ENCODE results near the gene ZNF346. TPM values are rescaled to one million over a fixed set of nuclear protein-coding genes. Genes with fewer than 3 reads are reported as not detected.
"Not testable (repeated sequence)": the region's sequence is repeated elsewhere in the genome, so short reads cannot be mapped to it uniquely, and the experiment has no call there.

ZNF346 gene
- total and polyA plus RNA-seq, 10 donors: 5.9 to 36.3 (median 25.6) TPM

DNA sequence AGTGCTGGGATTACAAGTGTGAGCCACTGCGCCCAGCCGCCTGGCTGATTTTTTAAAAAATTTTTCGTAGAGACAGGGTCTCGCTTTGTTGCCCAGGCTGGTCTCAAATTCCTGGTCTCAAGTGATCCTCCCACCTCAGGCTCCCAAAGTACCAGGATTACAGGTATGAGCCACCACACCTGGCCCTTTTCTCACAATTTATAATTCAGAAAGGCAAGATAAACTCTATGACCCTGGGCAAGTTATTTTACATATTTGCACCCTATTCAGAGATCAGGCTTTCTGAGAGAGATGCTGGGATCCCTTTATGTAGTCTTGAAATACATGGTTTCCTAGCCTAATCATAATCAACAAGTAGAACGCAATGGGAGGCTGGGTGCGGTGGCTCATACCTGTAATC, 20.6 kb downstream of the ZNF346 start:
- peaks cover 0 to 93% (median 52%) of the 10 kb centered on the region in 6 donors for H3K36me3 ChIP-seq
- 94 to 99% (median 96%) methylated on average over 6 of the region's 6 CpGs for WGBS, 5 donors
- H3K27ac ChIP-seq: no peak overlapping the region
- DNase-seq: no peak
- TF ChIP-seq, protein P1, sequence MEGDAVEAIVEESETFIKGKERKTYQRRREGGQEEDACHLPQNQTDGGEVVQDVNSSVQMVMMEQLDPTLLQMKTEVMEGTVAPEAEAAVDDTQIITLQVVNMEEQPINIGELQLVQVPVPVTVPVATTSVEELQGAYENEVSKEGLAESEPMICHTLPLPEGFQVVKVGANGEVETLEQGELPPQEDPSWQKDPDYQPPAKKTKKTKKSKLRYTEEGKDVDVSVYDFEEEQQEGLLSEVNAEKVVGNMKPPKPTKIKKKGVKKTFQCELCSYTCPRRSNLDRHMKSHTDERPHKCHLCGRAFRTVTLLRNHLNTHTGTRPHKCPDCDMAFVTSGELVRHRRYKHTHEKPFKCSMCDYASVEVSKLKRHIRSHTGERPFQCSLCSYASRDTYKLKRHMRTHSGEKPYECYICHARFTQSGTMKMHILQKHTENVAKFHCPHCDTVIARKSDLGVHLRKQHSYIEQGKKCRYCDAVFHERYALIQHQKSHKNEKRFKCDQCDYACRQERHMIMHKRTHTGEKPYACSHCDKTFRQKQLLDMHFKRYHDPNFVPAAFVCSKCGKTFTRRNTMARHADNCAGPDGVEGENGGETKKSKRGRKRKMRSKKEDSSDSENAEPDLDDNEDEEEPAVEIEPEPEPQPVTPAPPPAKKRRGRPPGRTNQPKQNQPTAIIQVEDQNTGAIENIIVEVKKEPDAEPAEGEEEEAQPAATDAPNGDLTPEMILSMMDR (IDR thresholded peaks at IDR 0.05 in 8 of 11, conservative IDR thresholded peaks at IDR 0.05 in 3 of 11): no peak
- TF ChIP-seq POLR2AphosphoS5 (IDR thresholded peaks at IDR 0.05): no peak
- no peak for TF ChIP-seq POLR2A (IDR thresholded peaks at IDR 0.05)
- H3K4me3 ChIP-seq: no peak overlapping the region
- intact Hi-C loops (cut with DNase I; ENCODE audit: low total_unique reads): no loop called here
- peaks cover 0 to 5% (median 0%) of the 10 kb centered on the region in 6 donors for H3K4me1 ChIP-seq
- no peaks in the 10 kb centered on the region for H3K9me3 ChIP-seq
- no peaks in the 10 kb centered on the region for H3K27me3 ChIP-seq (replicated peaks in 1 of 7)

DNA sequence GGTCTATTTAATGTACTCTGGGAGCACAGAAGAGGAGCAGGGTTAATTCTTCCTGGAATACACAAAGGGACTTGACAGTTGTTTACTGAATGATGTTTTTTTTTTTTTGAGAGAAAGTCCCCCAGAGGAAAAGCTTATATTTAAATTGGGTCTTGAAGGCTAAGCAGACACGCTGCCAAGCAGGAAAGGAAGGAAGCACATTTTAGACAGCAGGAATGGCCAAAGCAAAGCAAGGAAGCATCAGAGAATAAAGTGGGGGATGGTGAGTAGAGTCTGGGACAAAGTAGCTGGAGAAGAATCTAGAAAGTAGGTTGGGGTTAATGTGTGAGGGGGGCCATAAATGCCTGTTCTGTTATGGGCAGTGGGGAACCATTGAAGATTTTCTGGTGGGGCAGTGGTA, 21.5 kb downstream of the ZNF346 start:
- H3K4me1 ChIP-seq: no peaks in the 10 kb centered on the region
- intact Hi-C loops (cut with DNase I; ENCODE audit: low total_unique reads): no loop called here
- DNase-seq: no peak
- no peaks in the 10 kb centered on the region for H3K9me3 ChIP-seq
- 57 to 80% (median 61%) methylated on average over 1 of the region's 1 CpG for WGBS, 5 donors
- peaks cover 0 to 100% (median 56%) of the 10 kb centered on the region in 6 donors for H3K36me3 ChIP-seq
- no peak overlapping the region for H3K27ac ChIP-seq
- TF ChIP-seq POLR2A (IDR thresholded peaks at IDR 0.05) (no peak), POLR2AphosphoS5 (IDR thresholded peaks at IDR 0.05) (no peak)
- TF ChIP-seq, protein P1 (IDR thresholded peaks at IDR 0.05 in 8 of 11, conservative IDR thresholded peaks at IDR 0.05 in 3 of 11): no peak
- no peaks in the 10 kb centered on the region for H3K27me3 ChIP-seq (replicated peaks in 1 of 7)
- no peak overlapping the region for H3K4me3 ChIP-seq

DNA sequence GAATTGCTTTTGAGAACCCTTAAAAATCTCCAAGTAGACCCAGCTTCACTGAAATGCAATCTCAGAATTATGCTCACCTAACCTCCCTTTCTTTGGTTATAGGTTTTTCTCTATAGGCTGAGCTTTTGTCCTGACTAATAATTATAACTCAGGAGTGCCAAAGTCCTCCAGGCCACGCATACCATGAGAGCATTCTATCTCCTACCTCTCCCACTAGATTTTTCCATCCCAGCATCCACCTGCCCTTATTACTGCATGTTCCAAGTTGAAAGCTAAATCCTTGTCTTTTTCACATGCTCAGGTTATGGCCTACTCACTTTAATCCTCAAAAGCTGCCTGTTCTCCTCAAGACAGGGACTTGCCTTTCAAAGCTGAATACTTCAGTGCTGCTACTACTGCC, 22.1 kb downstream of the ZNF346 start:
- H3K27me3 ChIP-seq (replicated peaks in 1 of 7): no peaks in the 10 kb centered on the region
- 92 to 100% (median 97%) methylated on average over 1 of the region's 1 CpG for WGBS, 5 donors
- no peaks in the 10 kb centered on the region for H3K4me1 ChIP-seq
- H3K36me3 ChIP-seq: peaks cover 0 to 100% (median 60%) of the 10 kb centered on the region in 6 donors
- H3K27ac ChIP-seq: no peak overlapping the region
- no peaks in the 10 kb centered on the region for H3K9me3 ChIP-seq
- no peak overlapping the region for H3K4me3 ChIP-seq
- intact Hi-C loops (cut with DNase I; ENCODE audit: low total_unique reads): no loop called here
- TF ChIP-seq POLR2A (IDR thresholded peaks at IDR 0.05) (no peak), POLR2AphosphoS5 (IDR thresholded peaks at IDR 0.05) (no peak)
- TF ChIP-seq, protein P1 (IDR thresholded peaks at IDR 0.05 in 8 of 11, conservative IDR thresholded peaks at IDR 0.05 in 3 of 11): no peak
- DNase-seq: no peak

DNA sequence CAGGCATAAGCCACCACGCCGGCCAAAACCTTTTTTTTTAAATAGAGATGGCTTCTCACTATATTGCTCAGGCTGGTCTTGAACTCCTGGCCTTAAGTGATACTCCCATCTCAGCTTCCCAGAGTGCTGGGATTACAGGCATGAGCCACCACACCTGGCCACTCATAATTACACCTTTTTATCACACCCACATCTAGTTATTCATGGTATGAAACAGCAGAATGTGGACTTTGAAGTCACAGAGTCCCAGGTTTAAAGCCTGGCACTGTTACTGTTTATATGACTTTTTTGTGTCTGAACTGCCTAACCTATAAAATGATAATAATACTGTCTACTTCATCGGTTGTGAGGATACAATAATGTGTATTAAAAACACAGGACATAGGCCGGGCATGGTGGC, 23.1 kb downstream of the ZNF346 start:
- Histone ChIP-seq H3K4me3 (no peak overlapping the region), H3K9me3 (no peaks in the 10 kb centered on the region), H3K36me3 (peaks cover 0 to 100% (median 66%) of the 10 kb centered on the region in 6 donors), H3K27ac (no peak overlapping the region), H3K4me1 (no peaks in the 10 kb centered on the region), H3K27me3 (replicated peaks in 1 of 7) (no peaks in the 10 kb centered on the region)
- 88 to 99% (median 96%) methylated on average over 4 of the region's 4 CpGs for WGBS, 5 donors
- TF ChIP-seq POLR2A (IDR thresholded peaks at IDR 0.05) (no peak), POLR2AphosphoS5 (IDR thresholded peaks at IDR 0.05) (no peak)
- TF ChIP-seq, protein P1 (IDR thresholded peaks at IDR 0.05 in 8 of 11, conservative IDR thresholded peaks at IDR 0.05 in 3 of 11): no peak
- DNase-seq: no peak
- intact Hi-C loops (cut with DNase I; ENCODE audit: low total_unique reads): no loop called here

DNA sequence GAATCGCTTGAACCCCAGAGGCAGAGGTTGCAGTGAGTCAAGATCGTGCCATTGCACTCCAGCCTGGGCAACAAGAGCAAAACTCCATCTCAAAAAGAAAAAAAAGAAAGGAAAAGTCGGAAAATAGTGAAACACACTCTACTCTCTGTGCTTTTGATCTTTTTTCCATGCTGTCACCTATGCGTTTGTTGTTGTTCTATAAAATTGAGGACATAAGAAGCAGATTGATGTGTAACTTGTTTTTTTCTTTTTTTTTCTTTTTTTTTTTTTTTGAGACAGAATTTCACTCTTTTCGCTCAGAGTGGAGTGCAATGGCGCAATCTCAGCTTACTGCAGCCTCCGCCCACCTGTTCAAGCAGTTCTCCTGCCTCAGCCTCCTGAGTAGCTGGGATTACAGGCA, 26.0 kb downstream of the ZNF346 start:
- H3K36me3 ChIP-seq: peaks cover 0 to 100% (median 68%) of the 10 kb centered on the region in 6 donors
- H3K27me3 ChIP-seq (replicated peaks in 1 of 7); H3K4me1 ChIP-seq; H3K9me3 ChIP-seq; H3K27ac ChIP-seq; DNase-seq; H3K4me3 ChIP-seq; intact Hi-C loops (cut with DNase I; ENCODE audit: low total_unique reads): not testable (repeated sequence)
- 94 to 98% (median 95%) methylated on average over 7 of the region's 7 CpGs for WGBS, 5 donors

Data from spleen (tissue), 11 donors.